Left kidney (tissue), 2 donors: ENCODE data around the gene P2RY8. TPM values are rescaled to one million over a fixed set of nuclear protein-coding genes. Genes with fewer than 3 reads are reported as not detected.

Source experiments
- DNase-seq: peaks from one replicate; pipeline ENCODE4 v3.0.0-alpha.2; 2013
- polyA plus RNA-seq: library from polyadenylated mRNA; unstranded; fragments of 120-200 nt; gene quantifications from one replicate; pipeline ENCODE4 v1.2.1, GENCODE V29; 2013; ENCODE audit not compliant: insufficient read length

P2RY8 gene
- polyA plus RNA-seq, 1 donor: 0.73 TPM

- DNase-seq: no peak
Observed at GRCh38 chrX:1417921-1418771, 118.8 kb downstream of the P2RY8 start.

GRCh38 chrX:1416965-1417760 lies 119.8 kb downstream of the P2RY8 start:
- DNase-seq: no peak

- DNase-seq: no peak
Observed at GRCh38 chrX:1416327-1416784, 120.6 kb downstream of the P2RY8 start.

Other genes starting within 250 kb of the P2RY8 start
- gene IL3RA, start 200.4 kb downstream of the P2RY8 start, polyA plus RNA-seq: 17.6 TPM
- gene SLC25A6, start 145.1 kb downstream of the P2RY8 start, polyA plus RNA-seq: 438 TPM
- gene ASMTL, start 84.3 kb downstream of the P2RY8 start, polyA plus RNA-seq: 37.1 TPM
- gene AKAP17A, start 54.4 kb upstream of the P2RY8 start, polyA plus RNA-seq: 48.3 TPM
- gene ASMT, start 77.9 kb upstream of the P2RY8 start, polyA plus RNA-seq: 0.10 TPM